ENCODE measurements around the gene WEE2.

DNA sequence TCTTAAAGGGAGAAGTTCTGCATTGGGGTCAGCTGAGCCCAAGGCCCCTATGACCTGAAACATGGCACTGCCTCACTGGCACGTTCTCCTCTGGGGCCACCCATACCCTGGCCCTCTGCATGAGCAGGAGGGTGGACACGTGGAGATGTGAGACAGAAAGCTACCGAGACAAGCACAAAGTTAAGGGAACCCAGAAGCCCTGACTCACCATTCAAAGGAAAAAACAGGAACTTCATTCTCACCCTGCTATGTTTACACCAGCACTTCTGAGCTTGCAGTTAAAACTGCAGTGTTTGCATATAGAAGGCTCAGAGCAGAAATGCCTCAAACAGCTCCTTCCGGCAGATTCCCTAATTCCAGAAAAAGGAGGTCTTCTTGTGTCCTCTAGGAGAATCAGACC lies 47.9 kb upstream of the WEE2 start:
- no peak for TF ChIP-seq POLR2A (IDR thresholded peaks at IDR 0.05)
- TF ChIP-seq, protein P1, sequence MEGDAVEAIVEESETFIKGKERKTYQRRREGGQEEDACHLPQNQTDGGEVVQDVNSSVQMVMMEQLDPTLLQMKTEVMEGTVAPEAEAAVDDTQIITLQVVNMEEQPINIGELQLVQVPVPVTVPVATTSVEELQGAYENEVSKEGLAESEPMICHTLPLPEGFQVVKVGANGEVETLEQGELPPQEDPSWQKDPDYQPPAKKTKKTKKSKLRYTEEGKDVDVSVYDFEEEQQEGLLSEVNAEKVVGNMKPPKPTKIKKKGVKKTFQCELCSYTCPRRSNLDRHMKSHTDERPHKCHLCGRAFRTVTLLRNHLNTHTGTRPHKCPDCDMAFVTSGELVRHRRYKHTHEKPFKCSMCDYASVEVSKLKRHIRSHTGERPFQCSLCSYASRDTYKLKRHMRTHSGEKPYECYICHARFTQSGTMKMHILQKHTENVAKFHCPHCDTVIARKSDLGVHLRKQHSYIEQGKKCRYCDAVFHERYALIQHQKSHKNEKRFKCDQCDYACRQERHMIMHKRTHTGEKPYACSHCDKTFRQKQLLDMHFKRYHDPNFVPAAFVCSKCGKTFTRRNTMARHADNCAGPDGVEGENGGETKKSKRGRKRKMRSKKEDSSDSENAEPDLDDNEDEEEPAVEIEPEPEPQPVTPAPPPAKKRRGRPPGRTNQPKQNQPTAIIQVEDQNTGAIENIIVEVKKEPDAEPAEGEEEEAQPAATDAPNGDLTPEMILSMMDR (IDR thresholded peaks at IDR 0.05): no peak

All from heart left ventricle (tissue), 13 donors.